HG03280 (cell line): ENCODE data around the gene EBI3.
"Not testable (repeated sequence)": the region's sequence is repeated elsewhere in the genome, so short reads cannot be mapped to it uniquely, and the experiment has no call there.

Experiments
- ATAC-seq: cut with Tn5 transposase; IDR thresholded peaks from one replicate; pipeline ENCODE4 v1.9.1; 2021; ENCODE audit warnings: mild to moderate bottlenecking, moderate library complexity; ENCODE audit not compliant: unreplicated experiment

EBI3 gene

GRCh38 chr19:4233282-4233853 is 4.0 kb downstream of the EBI3 start:
- ATAC-seq, result no peak

GRCh38 chr19:4234142-4234861 is 5.0 kb downstream of the EBI3 start:
- no peak for ATAC-seq

- ATAC-seq, result no peak
Measured at GRCh38 chr19:4234862-4235201, 5.5 kb downstream of the EBI3 start.

- not testable (repeated sequence) for ATAC-seq
Measured at GRCh38 chr19:4237510-4237909, 8.2 kb downstream of the EBI3 start.

- no peak for ATAC-seq
Measured at GRCh38 chr19:4238831-4239230, 9.5 kb downstream of the EBI3 start.

GRCh38 chr19:4241824-4242430 is 12.6 kb downstream of the EBI3 start:
- ATAC-seq, result no peak

GRCh38 chr19:4245938-4246337 is 16.6 kb downstream of the EBI3 start:
- ATAC-seq, result not testable (repeated sequence)

GRCh38 chr19:4246767-4247593 is 17.7 kb downstream of the EBI3 start, which contains the start of gene YJU2:
Gene YJU2 (plus strand): TSS chr19:4247080. CDS start chr19:4247147, 67 bp downstream.
- peak; percentile 88 for ATAC-seq

GRCh38 chr19:4256563-4256962 is 27.2 kb downstream of the EBI3 start:
- no peak for ATAC-seq

- no peak for ATAC-seq
Measured at GRCh38 chr19:4257025-4257424, 27.7 kb downstream of the EBI3 start.

- ATAC-seq, result no peak
Measured at GRCh38 chr19:4258181-4258580, 28.9 kb downstream of the EBI3 start.

GRCh38 chr19:4260613-4261191 is 31.4 kb downstream of the EBI3 start:
- no peak for ATAC-seq

- ATAC-seq, result no peak
Measured at GRCh38 chr19:4264812-4265211, 35.5 kb downstream of the EBI3 start.

- no peak for ATAC-seq
Measured at GRCh38 chr19:4266253-4267000, 37.1 kb downstream of the EBI3 start.

GRCh38 chr19:4267101-4267900 is 38.0 kb downstream of the EBI3 start:
- no peak for ATAC-seq

GRCh38 chr19:4267901-4268815 is 38.8 kb downstream of the EBI3 start:
- no peak for ATAC-seq

GRCh38 chr19:4268816-4269430 is 39.6 kb downstream of the EBI3 start:
- ATAC-seq, result no peak

- ATAC-seq, result no peak
Measured at GRCh38 chr19:4272894-4273293, 43.6 kb downstream of the EBI3 start.
